Esophagus muscularis mucosa (tissue), 4 donors: ENCODE measurements around the gene SH3BP2. TPM values are rescaled to one million over a fixed set of nuclear protein-coding genes. Genes with fewer than 3 reads are reported as not detected.
A peak's percentile ranks its signal among the peaks of the same experiment; 100 is the strongest.

Experiments used
- DNase-seq: peaks from one replicate; pipeline ENCODE4 v3.0.0-alpha.2; 2017; ENCODE audit errors: extremely low spot score
- H3K27ac ChIP-seq, 4 donors: fragments of 200-600 bp; sonication (generic); replicated peaks in 1 of 4; 1 replicate in 3 of 4; 2 replicates in 1 of 4; pipeline ENCODE4 v1.5.1; 2016 to 2019; ENCODE audit warnings: mild to moderate bottlenecking in 1 of 4
- H3K27me3 ChIP-seq, 4 donors: fragments of 200-600 bp; sonication (generic); one replicate each; pipeline versions ENCODE4 v1.5.1 to v1.6.0; 2016 to 2019
- H3K36me3 ChIP-seq, 4 donors: fragments of 200-600 bp; sonication (generic); one replicate each; pipeline ENCODE4 v1.5.1; 2016 to 2019
- H3K4me1 ChIP-seq, 4 donors: fragments of 200-600 bp; sonication (generic); one replicate each; pipeline ENCODE4 v1.5.1; 2016 to 2019
- H3K4me3 ChIP-seq, 4 donors: fragments of 200-600 bp; sonication (generic); 1 replicate in 2 of 4; 2 replicates in 2 of 4; pipeline ENCODE4 v1.5.1; 2016 to 2019; ENCODE audit warnings: mild to moderate bottlenecking in 4 of 4, moderate library complexity in 1 of 4
- H3K9me3 ChIP-seq, 4 donors: fragments of 200-600 bp; sonication (generic); 1 replicate in 3 of 4; 2 replicates in 1 of 4; pipeline ENCODE4 v1.5.1; 2016 to 2019
- EP300 ChIP-seq: sonication (generic); formaldehyde crosslinking; IDR thresholded peaks from one replicate; pipeline ENCODE4 v1.6.1; 2017; ENCODE audit warnings: antibody characterized with exemption
- POLR2A ChIP-seq: fragments of 450-650 bp; IDR thresholded peaks from one replicate; pipeline ENCODE4 v1.6.1; 2017; ENCODE audit warnings: antibody characterized with exemption, moderate library complexity, mild to moderate bottlenecking, low read depth
- POLR2AphosphoS5 ChIP-seq, 2 donors: sonication (generic); formaldehyde crosslinking; IDR thresholded peaks; one replicate each; pipeline ENCODE4 v1.6.1; 2017; ENCODE audit warnings: antibody characterized with exemption in 2 of 2
- WGBS: methylation state at CpG from one replicate; pipeline ENCODE4 v1.1.5; 2018; 5-methylcytosine and 5-hydroxymethylcytosine counted together
- intact Hi-C: fragments of 100-400 bp; cut with DNase I; formaldehyde crosslinking; loops from one replicate; pipeline ENCODE4 v1.15.1; 2023
- total RNA-seq, 4 donors: library from RNA; depleted of rRNA; stranded (reverse); fragments of >200 nt; gene quantifications; one replicate each; pipeline versions ENCODE4 v1.1.0 to v1.2.1, GENCODE V29; 2016
- TF ChIP-seq, protein P1 (sequence below), 3 experiments: fragments of 200-600 bp in 2 of 3; fragments of 450-650 bp in 1 of 3; sonication (generic) in 2 of 3; IDR thresholded peaks; one replicate each; pipeline ENCODE4 v1.5.1; 2017 to 2019; ENCODE audit warnings: antibody characterized with exemption in 3 of 3, mild to moderate bottlenecking in 2 of 3, moderate library complexity in 1 of 3

The SH3BP2 gene
- total RNA-seq, 4 donors from 2014 or later = 25.2 to 34.5 (median 31.5) TPM

DNA sequence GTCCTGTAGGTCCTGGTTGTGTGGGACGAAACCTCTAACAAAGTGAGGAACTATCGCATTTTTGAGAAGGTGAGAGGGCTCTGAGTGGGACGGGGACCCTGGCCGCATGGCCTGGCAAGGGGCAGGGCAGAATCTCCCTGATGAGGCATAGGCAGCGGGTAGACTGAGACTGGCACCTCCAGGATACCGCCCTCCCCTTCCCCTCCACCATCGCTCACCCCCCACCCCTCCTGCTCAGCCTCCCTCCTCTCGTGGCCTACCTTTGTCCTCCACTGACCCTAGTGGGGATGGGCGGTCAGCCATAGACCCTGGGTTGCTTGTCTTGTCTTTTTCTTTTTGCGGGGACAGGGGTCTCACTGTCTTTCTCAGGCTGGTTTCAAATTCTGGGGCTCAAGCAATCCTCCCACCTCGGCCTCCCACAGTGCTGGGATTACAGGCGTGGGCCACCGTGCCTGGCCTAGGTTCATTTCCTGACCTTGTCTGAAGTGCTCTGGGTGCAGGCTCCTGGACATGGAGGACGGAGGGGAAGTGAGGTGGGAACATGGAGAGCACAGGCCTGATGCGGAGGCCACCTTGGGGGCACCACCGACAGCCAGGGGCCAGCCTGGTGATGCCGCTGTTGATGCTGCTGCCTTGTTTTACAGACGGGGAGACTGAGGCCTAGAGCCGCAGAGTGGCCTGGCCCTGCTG lies 40.2 kb downstream of the SH3BP2 start:
- H3K4me1 ChIP-seq = peaks cover 9 to 21% (median 19%) of the 10 kb centered on the region in 4 donors
- no peak for DNase-seq

DNA sequence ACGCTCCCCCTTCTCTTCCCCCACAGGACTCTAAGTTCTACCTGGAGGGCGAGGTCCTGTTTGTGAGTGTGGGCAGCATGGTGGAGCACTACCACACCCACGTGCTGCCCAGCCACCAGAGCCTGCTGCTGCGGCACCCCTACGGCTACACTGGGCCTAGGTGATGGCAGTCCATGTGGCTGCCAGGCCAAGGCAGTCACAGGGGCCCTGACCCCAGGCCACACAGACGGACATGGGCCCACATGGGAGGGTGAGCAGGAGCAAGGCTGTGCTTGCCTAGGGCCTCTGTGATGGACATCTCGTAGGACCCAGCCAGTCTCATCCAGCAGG lies 40.8 kb downstream of the SH3BP2 start:
- no peak for DNase-seq
- Histone ChIP-seq H3K27ac (no peak overlapping the region), H3K4me1 (peaks cover 9 to 26% (median 19%) of the 10 kb centered on the region in 4 donors), H3K36me3 (peaks cover 9 to 74% (median 64%) of the 10 kb centered on the region in 4 donors), H3K27me3 (no peaks in the 10 kb centered on the region), H3K4me3 (no peak overlapping the region), H3K9me3 (no peaks in the 10 kb centered on the region)
- 100% methylated on average over 2 of the region's 7 CpGs for WGBS
- intact Hi-C loops = no loop called here
- TF ChIP-seq, protein P1, sequence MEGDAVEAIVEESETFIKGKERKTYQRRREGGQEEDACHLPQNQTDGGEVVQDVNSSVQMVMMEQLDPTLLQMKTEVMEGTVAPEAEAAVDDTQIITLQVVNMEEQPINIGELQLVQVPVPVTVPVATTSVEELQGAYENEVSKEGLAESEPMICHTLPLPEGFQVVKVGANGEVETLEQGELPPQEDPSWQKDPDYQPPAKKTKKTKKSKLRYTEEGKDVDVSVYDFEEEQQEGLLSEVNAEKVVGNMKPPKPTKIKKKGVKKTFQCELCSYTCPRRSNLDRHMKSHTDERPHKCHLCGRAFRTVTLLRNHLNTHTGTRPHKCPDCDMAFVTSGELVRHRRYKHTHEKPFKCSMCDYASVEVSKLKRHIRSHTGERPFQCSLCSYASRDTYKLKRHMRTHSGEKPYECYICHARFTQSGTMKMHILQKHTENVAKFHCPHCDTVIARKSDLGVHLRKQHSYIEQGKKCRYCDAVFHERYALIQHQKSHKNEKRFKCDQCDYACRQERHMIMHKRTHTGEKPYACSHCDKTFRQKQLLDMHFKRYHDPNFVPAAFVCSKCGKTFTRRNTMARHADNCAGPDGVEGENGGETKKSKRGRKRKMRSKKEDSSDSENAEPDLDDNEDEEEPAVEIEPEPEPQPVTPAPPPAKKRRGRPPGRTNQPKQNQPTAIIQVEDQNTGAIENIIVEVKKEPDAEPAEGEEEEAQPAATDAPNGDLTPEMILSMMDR (IDR thresholded peaks at IDR 0.05) = no peak
- no peak for TF ChIP-seq POLR2AphosphoS5 (IDR thresholded peaks at IDR 0.05)
- TF ChIP-seq POLR2A = no peak
- TF ChIP-seq EP300 = no peak

More for the DNA sequence above, 40.2 kb downstream of the SH3BP2 start:
- Histone ChIP-seq H3K36me3 (peaks cover 9 to 80% (median 69%) of the 10 kb centered on the region in 4 donors), H3K27ac (no peak overlapping the region), H3K4me3 (no peak overlapping the region), H3K9me3 (no peaks in the 10 kb centered on the region), H3K27me3 (no peaks in the 10 kb centered on the region)
- intact Hi-C loops = no loop called here
- 89% methylated on average over 13 of the region's 19 CpGs for WGBS
- TF ChIP-seq EP300 (no peak), POLR2A (no peak), POLR2AphosphoS5 (IDR thresholded peaks at IDR 0.05) (no peak)
- TF ChIP-seq, protein P1 (IDR thresholded peaks at IDR 0.05) = no peak

DNA sequence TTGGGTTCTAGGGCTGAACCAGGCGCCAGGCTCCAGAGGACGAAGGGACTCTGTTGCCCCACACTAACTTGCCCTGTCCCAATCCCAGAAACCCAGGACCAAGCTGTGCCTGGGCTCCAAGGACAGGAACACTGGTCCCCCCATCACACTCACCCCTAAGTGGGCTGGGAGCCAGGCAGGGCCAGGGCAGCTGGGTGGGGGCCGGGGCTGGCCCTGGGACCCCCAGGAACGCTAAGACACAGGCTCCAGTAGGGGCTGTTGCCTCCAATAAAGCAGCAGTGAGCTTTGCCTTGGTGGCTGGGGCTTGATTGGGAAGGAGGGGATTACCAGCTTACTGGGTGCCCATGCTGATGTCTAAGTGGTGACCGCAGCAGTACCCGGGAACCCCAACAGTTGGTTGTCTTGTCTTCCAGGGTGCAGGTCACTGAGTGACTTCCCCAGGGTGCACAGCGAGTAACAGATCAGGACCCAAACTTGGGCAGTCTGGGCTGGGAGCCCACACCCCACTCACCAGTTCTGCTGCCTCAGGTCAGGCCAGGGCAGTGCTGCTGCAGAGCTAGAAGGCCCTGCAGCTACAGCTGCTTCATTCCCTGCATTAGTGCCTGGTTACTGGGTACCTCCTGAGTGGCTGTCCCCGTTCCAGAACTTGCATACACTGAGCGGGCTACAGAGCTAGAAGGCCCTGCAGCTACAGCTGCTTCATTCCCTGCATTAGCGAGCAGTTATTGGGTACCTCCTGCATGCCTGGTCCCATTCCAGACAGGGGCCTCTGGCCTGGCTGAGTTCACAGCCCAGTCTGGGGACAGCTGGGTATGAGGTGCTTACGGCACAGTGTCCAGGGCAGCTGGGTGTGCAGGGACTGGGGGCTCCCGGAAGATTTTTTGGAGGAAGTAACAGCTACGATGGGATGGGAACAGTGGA lies 41.4 kb downstream of the SH3BP2 start:
- no peak for TF ChIP-seq POLR2A
- TF ChIP-seq EP300 = no peak
- TF ChIP-seq, protein P1 (IDR thresholded peaks at IDR 0.05) = no peak
- no peak for TF ChIP-seq POLR2AphosphoS5 (IDR thresholded peaks at IDR 0.05)
- H3K27me3 ChIP-seq = no peaks in the 10 kb centered on the region
- peaks cover 9 to 28% (median 19%) of the 10 kb centered on the region in 4 donors for H3K4me1 ChIP-seq
- H3K27ac ChIP-seq = no peak overlapping the region
- H3K4me3 ChIP-seq = no peak overlapping the region
- peaks cover 9 to 68% (median 57%) of the 10 kb centered on the region in 4 donors for H3K36me3 ChIP-seq
- intact Hi-C loops = no loop called here
- DNase-seq = no peak
- WGBS = 89% methylated on average over 7 of the region's 13 CpGs
- no peaks in the 10 kb centered on the region for H3K9me3 ChIP-seq

DNA sequence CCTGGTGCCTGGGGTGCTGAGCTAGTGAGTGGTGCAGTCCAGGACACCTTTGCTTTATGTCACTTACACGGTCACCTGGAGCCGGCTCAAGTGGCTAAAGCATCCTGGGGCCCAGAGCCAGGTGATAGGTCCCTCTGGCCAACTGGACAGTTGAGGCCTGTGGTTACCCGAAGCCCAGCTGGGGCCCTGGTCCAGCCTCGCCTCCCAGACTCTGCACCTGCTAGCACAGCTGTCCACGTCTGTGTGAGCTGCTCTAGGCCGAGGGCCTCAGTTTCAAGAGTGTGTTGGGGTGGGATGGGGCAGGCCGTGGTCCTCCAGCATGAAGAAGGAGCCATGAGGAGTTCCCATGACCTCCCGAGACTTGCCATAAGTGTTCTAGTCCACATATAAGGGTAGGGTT lies 43.1 kb downstream of the SH3BP2 start:
- Histone ChIP-seq H3K4me3 (no peak overlapping the region), H3K27ac (peak overlapping the region in 1 of 4 donors; percentile 25), H3K27me3 (no peaks in the 10 kb centered on the region), H3K36me3 (peaks cover 9 to 51% (median 41%) of the 10 kb centered on the region in 4 donors), H3K4me1 (peaks cover 9 to 28% (median 19%) of the 10 kb centered on the region in 4 donors), H3K9me3 (no peaks in the 10 kb centered on the region)
- 94% methylated on average over 7 of the region's 8 CpGs for WGBS
- intact Hi-C loops = no loop called here
- no peak for DNase-seq
- TF ChIP-seq POLR2A = no peak
- TF ChIP-seq, protein P1 (IDR thresholded peaks at IDR 0.05) = no peak
